GM12878 (cell line): ENCODE data around the gene GCNT3. TPM values are rescaled to one million over a fixed set of nuclear protein-coding genes. Genes with fewer than 3 reads are reported as not detected.

Source experiments
- BCL11A ChIP-seq: IDR thresholded peaks from 2 replicates; pipeline ENCODE4 v1.6.1; 2011; ENCODE audit warnings: low read depth, low read length
- CBFB ChIP-seq: IDR thresholded peaks from 2 replicates; pipeline ENCODE4 v1.6.1; 2016; ENCODE audit warnings: antibody characterized with exemption, low read depth
- KLF5 ChIP-seq: fragments of 450-650 bp; IDR thresholded peaks from 2 replicates; pipeline ENCODE4 v1.6.1; 2014; ENCODE audit warnings: mild to moderate bottlenecking; ENCODE audit not compliant: partially characterized antibody
- MYB ChIP-seq: fragments of 150-350 bp; IDR thresholded peaks from 2 replicates; pipeline ENCODE4 v1.6.1; 2014; ENCODE audit warnings: mild to moderate bottlenecking, low read depth, low read length, borderline replicate concordance
- NBN ChIP-seq: fragments of 450-650 bp; IDR thresholded peaks from 2 replicates; pipeline ENCODE4 v1.6.1; 2016
- NRF1 ChIP-seq: conservative IDR thresholded peaks from 2 replicates; pipeline ENCODE4 v1.6.1; 2011; ENCODE audit warnings: mild to moderate bottlenecking, low read depth, low read length, improper control_type of control experiment
- PAX5 ChIP-seq: IDR thresholded peaks from 2 replicates; pipeline ENCODE4 v1.6.1; 2011; ENCODE audit warnings: low read depth, low read length, borderline replicate concordance
- YBX1 ChIP-seq: fragments of 450-650 bp; IDR thresholded peaks from 2 replicates; pipeline ENCODE4 v1.6.1; 2016; ENCODE audit warnings: antibody characterized with exemption
- ZNF207 ChIP-seq: fragments of 450-650 bp; IDR thresholded peaks from 2 replicates; pipeline ENCODE4 v1.6.1; 2014; ENCODE audit warnings: antibody characterized with exemption, mild to moderate bottlenecking, borderline replicate concordance
- polyA plus RNA-seq, 11 experiments: library from polyadenylated mRNA; depleted of rRNA in 4 of 11; unstranded in 6 of 11; stranded (reverse) in 5 of 11; fragments of >200 nt; fragmentation: Nextera tagmentation in 4 of 11; fragmentation: Illumina TruSeq in 1 of 11; extraction: Ambion mirVana in 4 of 11; extraction: Trizol in 1 of 11; gene quantifications; 1 replicate in 1 of 11; 2 replicates in 10 of 11; pipeline versions ENCODE4 v1.2.1 to v1.2.3, GENCODE V29; 2011 to 2016; ENCODE audit warnings: inconsistent platforms in 2 of 11, missing spikeins in 2 of 11, low read depth in 1 of 11
- total RNA-seq, 4 experiments: library from RNA; depleted of rRNA in 3 of 4; stranded (reverse); fragments of >200 nt in 3 of 4; fragmentation: Illumina TruSeq in 1 of 4; extraction: Trizol in 1 of 4; gene quantifications; 2 replicates each; pipeline versions ENCODE4 v1.2.1 to v1.2.3, GENCODE V29; 2013 to 2021
- TF ChIP-seq, protein P1 (sequence below): IDR thresholded peaks from 2 replicates; pipeline ENCODE4 v1.6.1; 2012; ENCODE audit warnings: mild to moderate bottlenecking, low read depth, low read length
- TF ChIP-seq, protein P2 (sequence below): fragments of 450-650 bp; IDR thresholded peaks from 2 replicates; pipeline ENCODE4 v1.6.1; 2017; ENCODE audit warnings: mild to moderate bottlenecking

GCNT3 gene
- total and polyA plus RNA-seq, 10 of the 15 experiments (the other 5 are each of a cell fraction or from before 2014, with no cell fraction given) = 0.03 to 0.53 (median 0.25) TPM; not detected in 2

DNA sequence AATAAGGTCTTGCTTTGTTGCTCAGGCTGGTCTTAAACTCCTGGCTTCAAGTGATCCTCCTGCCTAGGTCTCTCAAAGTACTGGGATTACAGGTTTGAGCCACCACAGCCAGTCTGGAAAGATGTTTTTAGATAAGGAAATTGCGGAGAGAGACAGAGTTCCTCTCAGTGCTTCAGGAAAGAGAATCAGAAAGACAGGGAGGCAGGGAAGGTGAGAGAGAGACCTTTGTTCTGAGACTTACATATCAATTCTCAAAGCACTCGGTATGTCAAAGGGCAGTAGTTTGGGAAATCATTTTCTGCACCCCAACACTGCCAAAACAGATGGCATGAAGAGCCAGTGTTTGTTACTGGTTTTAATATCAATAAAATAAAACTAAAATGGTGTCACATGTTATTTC is 13.1 kb upstream of the GCNT3 start (continued):
- TF ChIP-seq, protein P1, sequence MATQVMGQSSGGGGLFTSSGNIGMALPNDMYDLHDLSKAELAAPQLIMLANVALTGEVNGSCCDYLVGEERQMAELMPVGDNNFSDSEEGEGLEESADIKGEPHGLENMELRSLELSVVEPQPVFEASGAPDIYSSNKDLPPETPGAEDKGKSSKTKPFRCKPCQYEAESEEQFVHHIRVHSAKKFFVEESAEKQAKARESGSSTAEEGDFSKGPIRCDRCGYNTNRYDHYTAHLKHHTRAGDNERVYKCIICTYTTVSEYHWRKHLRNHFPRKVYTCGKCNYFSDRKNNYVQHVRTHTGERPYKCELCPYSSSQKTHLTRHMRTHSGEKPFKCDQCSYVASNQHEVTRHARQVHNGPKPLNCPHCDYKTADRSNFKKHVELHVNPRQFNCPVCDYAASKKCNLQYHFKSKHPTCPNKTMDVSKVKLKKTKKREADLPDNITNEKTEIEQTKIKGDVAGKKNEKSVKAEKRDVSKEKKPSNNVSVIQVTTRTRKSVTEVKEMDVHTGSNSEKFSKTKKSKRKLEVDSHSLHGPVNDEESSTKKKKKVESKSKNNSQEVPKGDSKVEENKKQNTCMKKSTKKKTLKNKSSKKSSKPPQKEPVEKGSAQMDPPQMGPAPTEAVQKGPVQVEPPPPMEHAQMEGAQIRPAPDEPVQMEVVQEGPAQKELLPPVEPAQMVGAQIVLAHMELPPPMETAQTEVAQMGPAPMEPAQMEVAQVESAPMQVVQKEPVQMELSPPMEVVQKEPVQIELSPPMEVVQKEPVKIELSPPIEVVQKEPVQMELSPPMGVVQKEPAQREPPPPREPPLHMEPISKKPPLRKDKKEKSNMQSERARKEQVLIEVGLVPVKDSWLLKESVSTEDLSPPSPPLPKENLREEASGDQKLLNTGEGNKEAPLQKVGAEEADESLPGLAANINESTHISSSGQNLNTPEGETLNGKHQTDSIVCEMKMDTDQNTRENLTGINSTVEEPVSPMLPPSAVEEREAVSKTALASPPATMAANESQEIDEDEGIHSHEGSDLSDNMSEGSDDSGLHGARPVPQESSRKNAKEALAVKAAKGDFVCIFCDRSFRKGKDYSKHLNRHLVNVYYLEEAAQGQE = no peak
- TF ChIP-seq NRF1 (no peak), NBN (no peak), MYB (no peak), YBX1 (no peak), KLF5 (no peak), ZNF207 (no peak), CBFB (no peak), BCL11A (no peak), PAX5 (no peak)
- TF ChIP-seq, protein P2, sequence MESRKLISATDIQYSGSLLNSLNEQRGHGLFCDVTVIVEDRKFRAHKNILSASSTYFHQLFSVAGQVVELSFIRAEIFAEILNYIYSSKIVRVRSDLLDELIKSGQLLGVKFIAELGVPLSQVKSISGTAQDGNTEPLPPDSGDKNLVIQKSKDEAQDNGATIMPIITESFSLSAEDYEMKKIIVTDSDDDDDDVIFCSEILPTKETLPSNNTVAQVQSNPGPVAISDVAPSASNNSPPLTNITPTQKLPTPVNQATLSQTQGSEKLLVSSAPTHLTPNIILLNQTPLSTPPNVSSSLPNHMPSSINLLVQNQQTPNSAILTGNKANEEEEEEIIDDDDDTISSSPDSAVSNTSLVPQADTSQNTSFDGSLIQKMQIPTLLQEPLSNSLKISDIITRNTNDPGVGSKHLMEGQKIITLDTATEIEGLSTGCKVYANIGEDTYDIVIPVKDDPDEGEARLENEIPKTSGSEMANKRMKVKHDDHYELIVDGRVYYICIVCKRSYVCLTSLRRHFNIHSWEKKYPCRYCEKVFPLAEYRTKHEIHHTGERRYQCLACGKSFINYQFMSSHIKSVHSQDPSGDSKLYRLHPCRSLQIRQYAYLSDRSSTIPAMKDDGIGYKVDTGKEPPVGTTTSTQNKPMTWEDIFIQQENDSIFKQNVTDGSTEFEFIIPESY = no peak
